Liver (tissue), 3 donors: ENCODE results near the gene SNAI1.

ENCODE experiments used
- ATF3 ChIP-seq: IDR thresholded peaks from 2 replicates; pipeline ENCODE4 v1.6.1; 2016; ENCODE audit warnings: antibody characterized with exemption
- GABPA ChIP-seq, 2 donors: IDR thresholded peaks in 1 of 2; conservative IDR thresholded peaks in 1 of 2; 2 replicates each; pipeline ENCODE4 v1.6.1; 2016; ENCODE audit warnings: antibody characterized with exemption in 2 of 2, mild to moderate bottlenecking in 1 of 2, moderate library complexity in 1 of 2
- HNF4G ChIP-seq: IDR thresholded peaks from 2 replicates; pipeline ENCODE4 v1.6.1; 2016; ENCODE audit warnings: antibody characterized with exemption
- JUND ChIP-seq, 2 donors: IDR thresholded peaks; 2 replicates each; pipeline ENCODE4 v1.6.1; 2016; ENCODE audit warnings: antibody characterized with exemption in 2 of 2
- NR2F2 ChIP-seq: IDR thresholded peaks from 2 replicates; pipeline ENCODE4 v1.6.1; 2016; ENCODE audit warnings: antibody characterized with exemption
- RAD21 ChIP-seq, 2 donors: IDR thresholded peaks; 2 replicates each; pipeline ENCODE4 v1.6.1; 2016; ENCODE audit warnings: antibody characterized with exemption in 2 of 2, mild to moderate bottlenecking in 2 of 2
- SP1 ChIP-seq: IDR thresholded peaks from 2 replicates; pipeline ENCODE4 v1.6.1; 2018; ENCODE audit warnings: antibody characterized with exemption, mild to moderate bottlenecking
- TAF1 ChIP-seq: conservative IDR thresholded peaks from 2 replicates; pipeline ENCODE4 v1.6.1; 2016; ENCODE audit warnings: antibody characterized with exemption, mild to moderate bottlenecking
- YY1 ChIP-seq: IDR thresholded peaks from 2 replicates; pipeline ENCODE4 v1.6.1; 2016; ENCODE audit warnings: antibody characterized with exemption, mild to moderate bottlenecking
- TF ChIP-seq, protein P1 (sequence below): fragments of 150-350 bp; IDR thresholded peaks from 2 replicates; pipeline ENCODE4 v1.5.1; 2017; ENCODE audit warnings: improper control_type of control experiment, low read depth, low read length; ENCODE audit not compliant: missing input control
- TF ChIP-seq, protein P2 (sequence below): IDR thresholded peaks from 2 replicates; pipeline ENCODE4 v1.6.1; 2016; ENCODE audit warnings: antibody characterized with exemption
- TF ChIP-seq, protein P3 (sequence below): IDR thresholded peaks from 2 replicates; pipeline ENCODE4 v1.6.1; 2016; ENCODE audit warnings: antibody characterized with exemption
- TF ChIP-seq, protein P4 (sequence below): IDR thresholded peaks from 2 replicates; pipeline ENCODE4 v1.6.1; 2016; ENCODE audit warnings: antibody characterized with exemption, mild to moderate bottlenecking
- donor health status: healthy.
- donor health status: healthy.

- TF ChIP-seq, protein P1, sequence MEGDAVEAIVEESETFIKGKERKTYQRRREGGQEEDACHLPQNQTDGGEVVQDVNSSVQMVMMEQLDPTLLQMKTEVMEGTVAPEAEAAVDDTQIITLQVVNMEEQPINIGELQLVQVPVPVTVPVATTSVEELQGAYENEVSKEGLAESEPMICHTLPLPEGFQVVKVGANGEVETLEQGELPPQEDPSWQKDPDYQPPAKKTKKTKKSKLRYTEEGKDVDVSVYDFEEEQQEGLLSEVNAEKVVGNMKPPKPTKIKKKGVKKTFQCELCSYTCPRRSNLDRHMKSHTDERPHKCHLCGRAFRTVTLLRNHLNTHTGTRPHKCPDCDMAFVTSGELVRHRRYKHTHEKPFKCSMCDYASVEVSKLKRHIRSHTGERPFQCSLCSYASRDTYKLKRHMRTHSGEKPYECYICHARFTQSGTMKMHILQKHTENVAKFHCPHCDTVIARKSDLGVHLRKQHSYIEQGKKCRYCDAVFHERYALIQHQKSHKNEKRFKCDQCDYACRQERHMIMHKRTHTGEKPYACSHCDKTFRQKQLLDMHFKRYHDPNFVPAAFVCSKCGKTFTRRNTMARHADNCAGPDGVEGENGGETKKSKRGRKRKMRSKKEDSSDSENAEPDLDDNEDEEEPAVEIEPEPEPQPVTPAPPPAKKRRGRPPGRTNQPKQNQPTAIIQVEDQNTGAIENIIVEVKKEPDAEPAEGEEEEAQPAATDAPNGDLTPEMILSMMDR, result no peak
- no peak for TF ChIP-seq YY1
- TF ChIP-seq TAF1, result no peak
- TF ChIP-seq, protein P2, sequence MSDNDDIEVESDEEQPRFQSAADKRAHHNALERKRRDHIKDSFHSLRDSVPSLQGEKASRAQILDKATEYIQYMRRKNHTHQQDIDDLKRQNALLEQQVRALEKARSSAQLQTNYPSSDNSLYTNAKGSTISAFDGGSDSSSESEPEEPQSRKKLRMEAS, result no peak
- no peak for TF ChIP-seq SP1
- no peak for TF ChIP-seq JUND (IDR thresholded peaks at IDR 0.05)
- TF ChIP-seq, protein P3, sequence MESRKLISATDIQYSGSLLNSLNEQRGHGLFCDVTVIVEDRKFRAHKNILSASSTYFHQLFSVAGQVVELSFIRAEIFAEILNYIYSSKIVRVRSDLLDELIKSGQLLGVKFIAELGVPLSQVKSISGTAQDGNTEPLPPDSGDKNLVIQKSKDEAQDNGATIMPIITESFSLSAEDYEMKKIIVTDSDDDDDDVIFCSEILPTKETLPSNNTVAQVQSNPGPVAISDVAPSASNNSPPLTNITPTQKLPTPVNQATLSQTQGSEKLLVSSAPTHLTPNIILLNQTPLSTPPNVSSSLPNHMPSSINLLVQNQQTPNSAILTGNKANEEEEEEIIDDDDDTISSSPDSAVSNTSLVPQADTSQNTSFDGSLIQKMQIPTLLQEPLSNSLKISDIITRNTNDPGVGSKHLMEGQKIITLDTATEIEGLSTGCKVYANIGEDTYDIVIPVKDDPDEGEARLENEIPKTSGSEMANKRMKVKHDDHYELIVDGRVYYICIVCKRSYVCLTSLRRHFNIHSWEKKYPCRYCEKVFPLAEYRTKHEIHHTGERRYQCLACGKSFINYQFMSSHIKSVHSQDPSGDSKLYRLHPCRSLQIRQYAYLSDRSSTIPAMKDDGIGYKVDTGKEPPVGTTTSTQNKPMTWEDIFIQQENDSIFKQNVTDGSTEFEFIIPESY, result no peak
- TF ChIP-seq, protein P4, sequence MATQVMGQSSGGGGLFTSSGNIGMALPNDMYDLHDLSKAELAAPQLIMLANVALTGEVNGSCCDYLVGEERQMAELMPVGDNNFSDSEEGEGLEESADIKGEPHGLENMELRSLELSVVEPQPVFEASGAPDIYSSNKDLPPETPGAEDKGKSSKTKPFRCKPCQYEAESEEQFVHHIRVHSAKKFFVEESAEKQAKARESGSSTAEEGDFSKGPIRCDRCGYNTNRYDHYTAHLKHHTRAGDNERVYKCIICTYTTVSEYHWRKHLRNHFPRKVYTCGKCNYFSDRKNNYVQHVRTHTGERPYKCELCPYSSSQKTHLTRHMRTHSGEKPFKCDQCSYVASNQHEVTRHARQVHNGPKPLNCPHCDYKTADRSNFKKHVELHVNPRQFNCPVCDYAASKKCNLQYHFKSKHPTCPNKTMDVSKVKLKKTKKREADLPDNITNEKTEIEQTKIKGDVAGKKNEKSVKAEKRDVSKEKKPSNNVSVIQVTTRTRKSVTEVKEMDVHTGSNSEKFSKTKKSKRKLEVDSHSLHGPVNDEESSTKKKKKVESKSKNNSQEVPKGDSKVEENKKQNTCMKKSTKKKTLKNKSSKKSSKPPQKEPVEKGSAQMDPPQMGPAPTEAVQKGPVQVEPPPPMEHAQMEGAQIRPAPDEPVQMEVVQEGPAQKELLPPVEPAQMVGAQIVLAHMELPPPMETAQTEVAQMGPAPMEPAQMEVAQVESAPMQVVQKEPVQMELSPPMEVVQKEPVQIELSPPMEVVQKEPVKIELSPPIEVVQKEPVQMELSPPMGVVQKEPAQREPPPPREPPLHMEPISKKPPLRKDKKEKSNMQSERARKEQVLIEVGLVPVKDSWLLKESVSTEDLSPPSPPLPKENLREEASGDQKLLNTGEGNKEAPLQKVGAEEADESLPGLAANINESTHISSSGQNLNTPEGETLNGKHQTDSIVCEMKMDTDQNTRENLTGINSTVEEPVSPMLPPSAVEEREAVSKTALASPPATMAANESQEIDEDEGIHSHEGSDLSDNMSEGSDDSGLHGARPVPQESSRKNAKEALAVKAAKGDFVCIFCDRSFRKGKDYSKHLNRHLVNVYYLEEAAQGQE, result no peak
- TF ChIP-seq ATF3, result no peak
- no peak for TF ChIP-seq RAD21 (IDR thresholded peaks at IDR 0.05)
- TF ChIP-seq NR2F2, result no peak
- no peak for TF ChIP-seq GABPA (IDR thresholded peaks at IDR 0.05 in 1 of 2, conservative IDR thresholded peaks at IDR 0.05 in 1 of 2)
- TF ChIP-seq HNF4G, result no peak
These were observed 27.6 kb upstream of the SNAI1 start for GRCh38 chr20:49955167-49955566.
